ENCODE results near the gene ADAT2.

Gene ADAT2

GRCh38 chr6:143441680-143442545 lies 8.6 kb downstream of the ADAT2 start:
- DNase-seq (ENCODE audit: low read depth in 2 of 2): no peak

GRCh38 chr6:143441010-143441409 lies 9.5 kb downstream of the ADAT2 start:
- DNase-seq (ENCODE audit: low read depth in 2 of 2): no peak

GRCh38 chr6:143432588-143432987 lies 17.9 kb downstream of the ADAT2 start:
- DNase-seq (ENCODE audit: low read depth in 2 of 2): no peak

GRCh38 chr6:143431226-143431625 lies 19.3 kb downstream of the ADAT2 start:
- DNase-seq (ENCODE audit: low read depth in 2 of 2): no peak

- no peak for DNase-seq (ENCODE audit: low read depth in 2 of 2)
Measured at GRCh38 chr6:143429970-143430369, 20.5 kb downstream of the ADAT2 start.

GRCh38 chr6:143427109-143427817 lies 23.2 kb downstream of the ADAT2 start:
- DNase-seq (ENCODE audit: low read depth in 2 of 2): peak; percentile 29 to 47

- DNase-seq (ENCODE audit: low read depth in 2 of 2): no peak
Measured at GRCh38 chr6:143426026-143426425, 24.5 kb downstream of the ADAT2 start.

GRCh38 chr6:143419526-143419925 lies 31.0 kb downstream of the ADAT2 start:
- DNase-seq (ENCODE audit: low read depth in 2 of 2): no peak

GRCh38 chr6:143414769-143415168 lies 35.7 kb downstream of the ADAT2 start:
- DNase-seq (ENCODE audit: low read depth in 2 of 2): no peak

- no peak for DNase-seq (ENCODE audit: low read depth in 2 of 2)
Measured at GRCh38 chr6:143410859-143411270, 39.6 kb downstream of the ADAT2 start.

- no peak for DNase-seq (ENCODE audit: low read depth in 2 of 2)
Measured at GRCh38 chr6:143408787-143409162, 41.7 kb downstream of the ADAT2 start.

- DNase-seq (ENCODE audit: low read depth in 2 of 2): no peak
Measured at GRCh38 chr6:143408151-143408786, 42.2 kb downstream of the ADAT2 start.

- no peak for DNase-seq (ENCODE audit: low read depth in 2 of 2)
Measured at GRCh38 chr6:143406673-143407072, 43.8 kb downstream of the ADAT2 start.

GRCh38 chr6:143405373-143406154 lies 44.9 kb downstream of the ADAT2 start:
- no peak for DNase-seq (ENCODE audit: low read depth in 2 of 2)

- DNase-seq (ENCODE audit: low read depth in 2 of 2): no peak
Measured at GRCh38 chr6:143402721-143403336, 47.7 kb downstream of the ADAT2 start.

GRCh38 chr6:143401636-143402370 lies 48.7 kb downstream of the ADAT2 start:
- DNase-seq (ENCODE audit: low read depth in 2 of 2): no peak

GRCh38 chr6:143401068-143401446 lies 49.4 kb downstream of the ADAT2 start:
- no peak for DNase-seq (ENCODE audit: low read depth in 2 of 2)

- no peak for DNase-seq (ENCODE audit: low read depth in 2 of 2)
Measured at GRCh38 chr6:143400258-143401067, 50.0 kb downstream of the ADAT2 start.

- no peak for DNase-seq (ENCODE audit: low read depth in 2 of 2)
Measured at GRCh38 chr6:143399775-143400174, 50.7 kb downstream of the ADAT2 start.

GRCh38 chr6:143399176-143399575 lies 51.3 kb downstream of the ADAT2 start:
- DNase-seq (ENCODE audit: low read depth in 2 of 2): no peak
